ELR (cell line): ENCODE results near the gene NBPF4.
"Not testable (repeated sequence)": the region's sequence is repeated elsewhere in the genome, so short reads cannot be mapped to it uniquely, and the experiment has no call there.

Experiments
- DNase-seq: peaks from one replicate; pipeline ENCODE4 v3.0.0-alpha.2; 2015; ENCODE audit warnings: low read depth

The NBPF4 gene

GRCh38 chr1:108209456-108210108 lies 34.3 kb downstream of the NBPF4 start:
- no peak for DNase-seq

GRCh38 chr1:108208724-108209446 lies 35.0 kb downstream of the NBPF4 start:
- DNase-seq = no peak

GRCh38 chr1:108203582-108203981 lies 40.3 kb downstream of the NBPF4 start:
- DNase-seq = not testable (repeated sequence)

GRCh38 chr1:108201687-108202086 lies 42.2 kb downstream of the NBPF4 start:
- DNase-seq = no peak

GRCh38 chr1:108200687-108201051 lies 43.2 kb downstream of the NBPF4 start:
- peak; percentile 74 for DNase-seq

GRCh38 chr1:108199781-108200686 lies 43.8 kb downstream of the NBPF4 start, which contains the start of gene SLC25A24:
Gene SLC25A24 (minus strand): TSS chr1:108200343. CDS start chr1:108200138, 205 bp downstream.
- DNase-seq = peak; percentile 84

- DNase-seq = peak; percentile 71
Observed at GRCh38 chr1:108199201-108199691, 44.6 kb downstream of the NBPF4 start.

GRCh38 chr1:108194051-108194450 lies 49.8 kb downstream of the NBPF4 start:
- no peak for DNase-seq

GRCh38 chr1:108193333-108193732 lies 50.5 kb downstream of the NBPF4 start:
- no peak for DNase-seq

GRCh38 chr1:108192581-108192980 lies 51.3 kb downstream of the NBPF4 start:
- DNase-seq = no peak

- DNase-seq = no peak
Observed at GRCh38 chr1:108190686-108191416, 53.0 kb downstream of the NBPF4 start.

- DNase-seq = no peak
Observed at GRCh38 chr1:108190001-108190634, 53.8 kb downstream of the NBPF4 start.

GRCh38 chr1:108188801-108189200 lies 55.1 kb downstream of the NBPF4 start:
- no peak for DNase-seq

GRCh38 chr1:108182959-108183700 lies 60.7 kb downstream of the NBPF4 start:
- no peak for DNase-seq

- DNase-seq = no peak
Observed at GRCh38 chr1:108179018-108179417, 64.9 kb downstream of the NBPF4 start.
